ENCODE data around the gene PTGER2. TPM values are rescaled to one million over a fixed set of nuclear protein-coding genes. Genes with fewer than 3 reads are reported as not detected.

Gene PTGER2
- total RNA-seq, 1 donor from 2014 or later: 0.21 TPM

Other genes starting within 250 kb of the PTGER2 start
- gene NID2, start 245.3 kb upstream of the PTGER2 start, total RNA-seq: 91.7 TPM
- gene PTGDR, start 46.6 kb upstream of the PTGER2 start, total RNA-seq: 0.51 TPM
- 12.5 TPM for gene TXNDC16, start 238.2 kb downstream of the PTGER2 start, total RNA-seq
- gene GPR137C, start 238.5 kb downstream of the PTGER2 start, total RNA-seq: 5.0 TPM